GM21390 (cell line): ENCODE data around the gene CLTA.
A peak's percentile ranks its signal among the peaks of the same experiment; 100 is the strongest.

ENCODE experiments used
- ATAC-seq: cut with Tn5 transposase; IDR thresholded peaks from one replicate; pipeline ENCODE4 v1.9.1; 2021; ENCODE audit not compliant: unreplicated experiment

The CLTA gene

GRCh38 chr9:36187414-36187813, 3.3 kb upstream of the CLTA start:
- ATAC-seq = no peak

GRCh38 chr9:36188212-36188611, 2.5 kb upstream of the CLTA start:
- no peak for ATAC-seq

- ATAC-seq = no peak
These were observed 745 bp upstream of the CLTA start for GRCh38 chr9:36189976-36190375.

GRCh38 chr9:36191290-36191645, 547 bp downstream of the CLTA start:
- ATAC-seq = peak; percentile 13

GRCh38 chr9:36191686-36192085, 965 bp downstream of the CLTA start:
- ATAC-seq = no peak

- ATAC-seq = no peak
These were observed 1.5 kb downstream of the CLTA start for GRCh38 chr9:36192196-36192595.

- no peak for ATAC-seq
These were observed 2.3 kb downstream of the CLTA start for GRCh38 chr9:36193023-36193422.

- ATAC-seq = no peak
These were observed 3.7 kb downstream of the CLTA start for GRCh38 chr9:36194326-36195000.

- ATAC-seq = no peak
These were observed 14.3 kb downstream of the CLTA start for GRCh38 chr9:36204906-36205547.

GRCh38 chr9:36207016-36207415, 16.3 kb downstream of the CLTA start:
- no peak for ATAC-seq

GRCh38 chr9:36207546-36208012, 16.9 kb downstream of the CLTA start:
- no peak for ATAC-seq

- ATAC-seq = no peak
These were observed 18.0 kb downstream of the CLTA start for GRCh38 chr9:36208521-36209253.

GRCh38 chr9:36210722-36211121, 20.0 kb downstream of the CLTA start:
- no peak for ATAC-seq

- ATAC-seq = no peak
These were observed 20.8 kb downstream of the CLTA start for GRCh38 chr9:36211510-36211909.

GRCh38 chr9:36213387-36213786, 22.7 kb downstream of the CLTA start:
- ATAC-seq = no peak

- ATAC-seq = no peak
These were observed 23.3 kb downstream of the CLTA start for GRCh38 chr9:36213989-36214388.

- no peak for ATAC-seq
These were observed 23.9 kb downstream of the CLTA start for GRCh38 chr9:36214571-36214970.

GRCh38 chr9:36217256-36217968, 26.7 kb downstream of the CLTA start:
- ATAC-seq = no peak

GRCh38 chr9:36218011-36218410, 27.3 kb downstream of the CLTA start:
- ATAC-seq = no peak

GRCh38 chr9:36218411-36218901, 27.7 kb downstream of the CLTA start:
- no peak for ATAC-seq

GRCh38 chr9:36221667-36222066, 30.9 kb downstream of the CLTA start:
- no peak for ATAC-seq
